Parathyroid adenoma (tissue), 2 donors: ENCODE measurements around the gene RPS6KA5.

Experiments
- H2AFZ ChIP-seq: fragments of 300-600 bp; sonication (generic); one replicate; pipeline ENCODE4 v1.7.0; 2017; ENCODE audit warnings: antibody characterized with exemption, mild to moderate bottlenecking
- H3K27ac ChIP-seq: fragments of 300-600 bp; sonication (generic); one replicate; pipeline ENCODE4 v1.7.0; 2017
- H3K27me3 ChIP-seq: fragments of 300-600 bp; sonication (generic); one replicate; pipeline ENCODE4 v1.7.0; 2017; ENCODE audit warnings: low read length; ENCODE audit not compliant: control insufficient read depth, insufficient read depth
- H3K36me3 ChIP-seq: fragments of 300-600 bp; sonication (generic); one replicate; pipeline ENCODE4 v1.7.0; 2017; ENCODE audit warnings: low read length; ENCODE audit not compliant: control insufficient read depth, insufficient read depth
- H3K4me1 ChIP-seq: fragments of 300-600 bp; sonication (generic); one replicate; pipeline ENCODE4 v1.7.0; 2017; ENCODE audit warnings: control low read depth
- H3K4me2 ChIP-seq: fragments of 300-600 bp; sonication (generic); one replicate; pipeline ENCODE4 v1.7.0; 2017; ENCODE audit warnings: low read length
- H3K4me3 ChIP-seq: fragments of 300-600 bp; sonication (generic); one replicate; pipeline ENCODE4 v1.7.0; 2017; ENCODE audit warnings: low read depth, low read length
- H3K79me2 ChIP-seq: fragments of 300-600 bp; sonication (generic); one replicate; pipeline ENCODE4 v1.7.0; 2017; ENCODE audit warnings: control low read depth
- H3K9ac ChIP-seq: fragments of 300-600 bp; sonication (generic); one replicate; pipeline ENCODE4 v1.7.0; 2017; ENCODE audit warnings: mild to moderate bottlenecking
- H3K9me3 ChIP-seq: fragments of 300-600 bp; sonication (generic); one replicate; pipeline ENCODE4 v1.7.0; 2017; ENCODE audit warnings: low read length; ENCODE audit not compliant: control insufficient read depth
- TF ChIP-seq, protein P1 (sequence below): fragments of 300-600 bp; sonication (generic); IDR thresholded peaks from one replicate; pipeline ENCODE4 v1.7.0; 2017; ENCODE audit warnings: antibody characterized with exemption, mild to moderate bottlenecking
- donor health status: primary hyperparathyroidism.

Gene RPS6KA5

GRCh38 chr14:90968025-90968424 is 92.4 kb downstream of the RPS6KA5 start:
- Histone ChIP-seq H3K27me3 (no peaks in the 10 kb centered on the region), H3K4me2 (no peak overlapping the region), H3K9me3 (no peaks in the 10 kb centered on the region), H3K79me2 (no peaks in the 10 kb centered on the region), H3K4me1 (no peaks in the 10 kb centered on the region), H3K36me3 (no peaks in the 10 kb centered on the region), H3K4me3 (no peak overlapping the region), H2AFZ (no peak overlapping the region), H3K27ac (no peak overlapping the region), H3K9ac (no peak overlapping the region)
- TF ChIP-seq, protein P1, sequence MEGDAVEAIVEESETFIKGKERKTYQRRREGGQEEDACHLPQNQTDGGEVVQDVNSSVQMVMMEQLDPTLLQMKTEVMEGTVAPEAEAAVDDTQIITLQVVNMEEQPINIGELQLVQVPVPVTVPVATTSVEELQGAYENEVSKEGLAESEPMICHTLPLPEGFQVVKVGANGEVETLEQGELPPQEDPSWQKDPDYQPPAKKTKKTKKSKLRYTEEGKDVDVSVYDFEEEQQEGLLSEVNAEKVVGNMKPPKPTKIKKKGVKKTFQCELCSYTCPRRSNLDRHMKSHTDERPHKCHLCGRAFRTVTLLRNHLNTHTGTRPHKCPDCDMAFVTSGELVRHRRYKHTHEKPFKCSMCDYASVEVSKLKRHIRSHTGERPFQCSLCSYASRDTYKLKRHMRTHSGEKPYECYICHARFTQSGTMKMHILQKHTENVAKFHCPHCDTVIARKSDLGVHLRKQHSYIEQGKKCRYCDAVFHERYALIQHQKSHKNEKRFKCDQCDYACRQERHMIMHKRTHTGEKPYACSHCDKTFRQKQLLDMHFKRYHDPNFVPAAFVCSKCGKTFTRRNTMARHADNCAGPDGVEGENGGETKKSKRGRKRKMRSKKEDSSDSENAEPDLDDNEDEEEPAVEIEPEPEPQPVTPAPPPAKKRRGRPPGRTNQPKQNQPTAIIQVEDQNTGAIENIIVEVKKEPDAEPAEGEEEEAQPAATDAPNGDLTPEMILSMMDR: no peak

DNA sequence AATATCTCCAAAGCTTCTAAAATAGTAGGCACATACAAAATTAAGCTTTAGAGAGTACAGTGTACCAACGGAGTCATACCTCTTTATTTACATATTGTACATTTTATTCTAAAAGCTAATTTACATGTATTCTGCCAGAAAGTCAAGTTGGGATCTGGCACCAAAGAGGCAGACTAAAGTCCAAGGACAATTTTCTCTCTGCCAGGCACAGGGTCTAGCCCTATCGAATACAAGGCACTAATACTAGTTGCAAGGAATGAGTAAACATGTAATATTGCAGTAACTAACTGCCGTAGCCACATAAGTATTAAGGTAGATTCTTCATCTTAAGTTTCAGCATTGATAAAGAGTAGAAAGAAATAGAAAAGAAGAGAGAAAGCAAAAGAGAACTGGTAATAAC is 93.9 kb downstream of the RPS6KA5 start:
- Histone ChIP-seq H2AFZ (no peak overlapping the region), H3K9me3 (no peaks in the 10 kb centered on the region), H3K4me1 (no peaks in the 10 kb centered on the region), H3K4me3 (no peak overlapping the region), H3K27ac (no peak overlapping the region), H3K9ac (no peak overlapping the region), H3K4me2 (no peak overlapping the region), H3K27me3 (no peaks in the 10 kb centered on the region), H3K79me2 (no peaks in the 10 kb centered on the region), H3K36me3 (no peaks in the 10 kb centered on the region)
- TF ChIP-seq, protein P1: no peak

DNA sequence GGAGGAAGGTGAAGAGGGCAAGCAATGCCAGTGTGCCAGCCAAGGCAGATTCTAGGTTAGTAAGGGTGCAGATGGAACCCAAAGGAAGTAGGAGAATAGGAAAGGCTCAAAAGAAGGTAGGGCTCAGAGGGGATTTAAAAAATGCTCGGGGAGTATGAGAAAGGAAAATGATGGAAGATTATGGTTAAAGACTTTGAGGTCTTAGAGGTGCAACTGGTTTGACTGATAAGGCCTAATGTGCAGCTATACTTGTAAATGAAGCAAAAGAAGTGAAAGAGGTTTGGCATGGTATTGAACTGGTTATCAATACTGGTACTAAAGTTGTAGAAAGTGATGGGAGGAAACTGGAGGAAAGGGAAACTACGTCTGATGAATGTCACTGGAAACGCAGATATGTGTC is 94.7 kb downstream of the RPS6KA5 start:
- Histone ChIP-seq H3K4me2 (no peak overlapping the region), H3K27ac (no peak overlapping the region), H2AFZ (no peak overlapping the region), H3K4me1 (no peaks in the 10 kb centered on the region), H3K4me3 (no peak overlapping the region), H3K79me2 (no peaks in the 10 kb centered on the region), H3K9ac (no peak overlapping the region), H3K9me3 (no peaks in the 10 kb centered on the region), H3K27me3 (no peaks in the 10 kb centered on the region), H3K36me3 (no peaks in the 10 kb centered on the region)
- TF ChIP-seq, protein P1: no peak

- Histone ChIP-seq H3K36me3 (no peaks in the 10 kb centered on the region), H3K4me2 (no peak overlapping the region), H3K4me3 (no peak overlapping the region), H3K9ac (no peak overlapping the region), H3K79me2 (no peaks in the 10 kb centered on the region), H3K27me3 (no peaks in the 10 kb centered on the region), H3K4me1 (peaks cover 2% of the 10 kb centered on the region), H2AFZ (no peak overlapping the region), H3K27ac (no peak overlapping the region), H3K9me3 (no peaks in the 10 kb centered on the region)
- TF ChIP-seq, protein P1: no peak
These were observed 97.1 kb downstream of the RPS6KA5 start for GRCh38 chr14:90963343-90963742.

- no peak overlapping the region for H3K27ac ChIP-seq
- H3K27me3 ChIP-seq: no peaks in the 10 kb centered on the region
- H2AFZ ChIP-seq: no peak overlapping the region
- no peak overlapping the region for H3K4me3 ChIP-seq
- no peak overlapping the region for H3K9ac ChIP-seq
- TF ChIP-seq, protein P1: no peak
- no peaks in the 10 kb centered on the region for H3K9me3 ChIP-seq
- H3K4me2 ChIP-seq: no peak overlapping the region
- H3K36me3 ChIP-seq: no peaks in the 10 kb centered on the region
- H3K4me1 ChIP-seq: peaks cover 2% of the 10 kb centered on the region
- H3K79me2 ChIP-seq: no peaks in the 10 kb centered on the region
These were observed 97.8 kb downstream of the RPS6KA5 start for GRCh38 chr14:90962505-90963109.
